ENCODE data around the gene CACNA2D1. TPM values are rescaled to one million over a fixed set of nuclear protein-coding genes. Genes with fewer than 3 reads are reported as not detected.

Gene CACNA2D1
- total and polyA plus RNA-seq, 8 donors = 0.79 to 5.0 (median 2.1) TPM

- FAIRE-seq = no peak
- WGBS, 2 donors = 10 to 11% methylated on average over 2 of the region's 2 CpGs
- H3K4me3 ChIP-seq = no peak overlapping the region
- intact Hi-C loops (cut with DNase I) = no loop called here
- no peak overlapping the region for H3K27ac ChIP-seq
- H3K27me3 ChIP-seq = no peaks in the 10 kb centered on the region
- DNase-seq = no peak
- no peaks in the 10 kb centered on the region for H3K36me3 ChIP-seq
- H3K4me1 ChIP-seq = no peaks in the 10 kb centered on the region
- TF ChIP-seq CTCF (IDR thresholded peaks at IDR 0.05) = no peak
- no peak for ATAC-seq
- H3K9me3 ChIP-seq = no peaks in the 10 kb centered on the region
These were observed 82.8 kb downstream of the CACNA2D1 start for GRCh38 chr7:82360591-82361368.

DNA sequence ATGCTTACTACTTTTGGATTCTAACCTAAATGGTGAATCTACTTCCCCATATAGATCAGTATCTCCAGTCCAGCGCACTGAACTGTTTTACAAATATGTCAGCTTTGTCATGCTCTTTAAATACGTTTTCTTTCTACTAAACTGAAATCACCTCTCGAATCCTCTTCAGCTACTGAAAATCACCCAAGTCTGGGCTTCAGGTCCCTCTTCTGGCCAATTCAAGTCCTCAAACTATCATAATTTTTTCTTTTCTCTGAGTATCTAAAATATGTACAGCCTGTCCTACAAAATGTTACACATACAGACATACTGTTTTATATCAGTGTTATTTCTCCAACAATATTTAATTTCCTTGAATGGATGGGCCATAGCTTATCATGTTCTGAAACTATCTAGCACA is 84.2 kb downstream of the CACNA2D1 start:
- ATAC-seq = no peak
- no peak for FAIRE-seq
- intact Hi-C loops (cut with DNase I) = no loop called here
- H3K4me3 ChIP-seq = no peak overlapping the region
- TF ChIP-seq CTCF (IDR thresholded peaks at IDR 0.05) = no peak
- no peaks in the 10 kb centered on the region for H3K27me3 ChIP-seq
- H3K27ac ChIP-seq = no peak overlapping the region
- H3K9me3 ChIP-seq = no peaks in the 10 kb centered on the region
- 51 to 55% methylated on average over 3 of the region's 3 CpGs for WGBS, 2 donors
- H3K36me3 ChIP-seq = no peaks in the 10 kb centered on the region
- no peaks in the 10 kb centered on the region for H3K4me1 ChIP-seq
- DNase-seq = no peak

- DNase-seq = peak in 1 of 6 donors; percentile 8
- H3K36me3 ChIP-seq = no peaks in the 10 kb centered on the region
- FAIRE-seq = no peak
- H3K27ac ChIP-seq = no peak overlapping the region
- TF ChIP-seq CTCF (IDR thresholded peaks at IDR 0.05) = no peak
- intact Hi-C loops (cut with DNase I) = no loop called here
- no peaks in the 10 kb centered on the region for H3K9me3 ChIP-seq
- 68 to 76% methylated on average over 5 of the region's 5 CpGs for WGBS, 2 donors
- H3K4me3 ChIP-seq = no peak overlapping the region
- ATAC-seq = no peak
- H3K4me1 ChIP-seq = no peaks in the 10 kb centered on the region
- no peaks in the 10 kb centered on the region for H3K27me3 ChIP-seq
These were observed 84.7 kb downstream of the CACNA2D1 start for GRCh38 chr7:82358923-82359322.

- FAIRE-seq (no peak), DNase-seq (no peak), ATAC-seq (no peak)
- Histone ChIP-seq H3K9me3 (no peaks in the 10 kb centered on the region), H3K27ac (no peak overlapping the region), H3K36me3 (no peaks in the 10 kb centered on the region), H3K27me3 (no peaks in the 10 kb centered on the region), H3K4me1 (no peaks in the 10 kb centered on the region), H3K4me3 (no peak overlapping the region)
- intact Hi-C loops (cut with DNase I) = no loop called here
- WGBS, 2 donors = 38 to 50% methylated on average over 2 of the region's 2 CpGs
- no peak for TF ChIP-seq CTCF (IDR thresholded peaks at IDR 0.05)
These were observed 85.5 kb downstream of the CACNA2D1 start for GRCh38 chr7:82358009-82358578.

DNA sequence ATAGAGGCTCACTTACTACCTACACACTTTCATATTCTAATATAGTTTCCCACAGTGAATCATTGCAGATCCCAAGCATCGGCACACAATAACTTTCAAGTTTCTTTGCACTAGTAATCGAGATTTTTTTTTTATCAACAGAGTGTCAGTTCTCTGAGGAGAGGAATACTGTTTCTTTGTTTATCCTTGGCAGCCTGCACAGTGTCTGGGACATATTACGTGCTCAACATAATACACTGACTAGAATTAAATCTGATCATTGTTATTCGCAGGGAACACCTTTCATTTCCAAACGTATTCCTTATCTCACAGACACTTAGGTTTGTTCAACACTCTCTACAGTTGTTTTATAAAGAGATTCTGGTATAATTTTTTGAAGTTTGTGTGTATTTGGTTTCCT is 95.3 kb downstream of the CACNA2D1 start:
- no peak for TF ChIP-seq CTCF (IDR thresholded peaks at IDR 0.05)
- intact Hi-C loops (cut with DNase I) = no loop called here
- Histone ChIP-seq H3K27ac (no peak overlapping the region), H3K36me3 (no peaks in the 10 kb centered on the region), H3K4me3 (no peak overlapping the region), H3K4me1 (no peaks in the 10 kb centered on the region), H3K27me3 (no peaks in the 10 kb centered on the region), H3K9me3 (no peaks in the 10 kb centered on the region)
- ATAC-seq (no peak), DNase-seq (no peak), FAIRE-seq (no peak)
- 37 to 46% methylated on average over 5 of the region's 5 CpGs for WGBS, 2 donors

Measured in pancreas (tissue), 10 donors.